ENCODE data around the gene ABCA12. TPM values are rescaled to one million over a fixed set of nuclear protein-coding genes. Genes with fewer than 3 reads are reported as not detected.

Gene ABCA12
- total and polyA plus RNA-seq, 5 donors, result not detected

GRCh38 chr2:215032153-215032552 lies 106.3 kb downstream of the ABCA12 start:
- intact Hi-C loops (cut with DNase I), result no loop called here
- 58% methylated on average over 2 of the region's 2 CpGs for WGBS
- no peaks in the 10 kb centered on the region for H3K27me3 ChIP-seq (ENCODE audit: control insufficient read depth, insufficient read depth)
- no peak for DNase-seq
- no peaks in the 10 kb centered on the region for H3K4me1 ChIP-seq (ENCODE audit: control insufficient read depth, insufficient read depth, low read length)
- H3K27ac ChIP-seq (ENCODE audit: low read length), result no peak overlapping the region
- ATAC-seq, result no peak
- no peak overlapping the region for H3K4me3 ChIP-seq (ENCODE audit: low read length)
- H3K9me3 ChIP-seq (ENCODE audit: control insufficient read depth, low read length), result no peaks in the 10 kb centered on the region

- intact Hi-C loops (cut with DNase I), result no loop called here
- H3K9me3 ChIP-seq (ENCODE audit: control insufficient read depth, low read length), result no peaks in the 10 kb centered on the region
- DNase-seq (no peak), ATAC-seq (no peak)
- H3K27ac ChIP-seq (ENCODE audit: low read length), result no peak overlapping the region
- H3K4me3 ChIP-seq (ENCODE audit: low read length), result no peak overlapping the region
- no peaks in the 10 kb centered on the region for H3K27me3 ChIP-seq (ENCODE audit: control insufficient read depth, insufficient read depth)
- H3K4me1 ChIP-seq (ENCODE audit: control insufficient read depth, insufficient read depth, low read length), result no peaks in the 10 kb centered on the region
- 63% methylated on average over 2 of the region's 2 CpGs for WGBS
Observed at GRCh38 chr2:215031321-215031720, 107.1 kb downstream of the ABCA12 start.

- intact Hi-C loops (cut with DNase I), result no loop called here
- Histone ChIP-seq H3K4me3 (ENCODE audit: low read length) (no peak overlapping the region), H3K9me3 (ENCODE audit: control insufficient read depth, low read length) (no peaks in the 10 kb centered on the region), H3K27ac (ENCODE audit: low read length) (no peak overlapping the region), H3K27me3 (ENCODE audit: control insufficient read depth, insufficient read depth) (no peaks in the 10 kb centered on the region), H3K4me1 (ENCODE audit: control insufficient read depth, insufficient read depth, low read length) (no peaks in the 10 kb centered on the region)
- ATAC-seq, result no peak
- DNase-seq, result no peak
- WGBS, result 59% methylated on average over 5 of the region's 5 CpGs
Observed at GRCh38 chr2:215029936-215030335, 108.5 kb downstream of the ABCA12 start.

GRCh38 chr2:215028231-215028630 lies 110.2 kb downstream of the ABCA12 start:
- DNase-seq, result no peak
- Histone ChIP-seq H3K9me3 (ENCODE audit: control insufficient read depth, low read length) (no peaks in the 10 kb centered on the region), H3K4me1 (ENCODE audit: control insufficient read depth, insufficient read depth, low read length) (no peaks in the 10 kb centered on the region), H3K27ac (ENCODE audit: low read length) (no peak overlapping the region), H3K4me3 (ENCODE audit: low read length) (no peak overlapping the region), H3K27me3 (ENCODE audit: control insufficient read depth, insufficient read depth) (no peaks in the 10 kb centered on the region)
- intact Hi-C loops (cut with DNase I), result no loop called here
- WGBS, result 71% methylated on average over 1 of the region's 1 CpG
- no peak for ATAC-seq

GRCh38 chr2:215027779-215028178 lies 110.6 kb downstream of the ABCA12 start:
- Histone ChIP-seq H3K9me3 (ENCODE audit: control insufficient read depth, low read length) (no peaks in the 10 kb centered on the region), H3K27ac (ENCODE audit: low read length) (no peak overlapping the region), H3K4me3 (ENCODE audit: low read length) (no peak overlapping the region), H3K27me3 (ENCODE audit: control insufficient read depth, insufficient read depth) (no peaks in the 10 kb centered on the region), H3K4me1 (ENCODE audit: control insufficient read depth, insufficient read depth, low read length) (no peaks in the 10 kb centered on the region)
- 47% methylated on average over 2 of the region's 2 CpGs for WGBS
- no peak for DNase-seq
- intact Hi-C loops (cut with DNase I), result no loop called here
- ATAC-seq, result no peak

GRCh38 chr2:215022910-215023309 lies 115.5 kb downstream of the ABCA12 start:
- no peak overlapping the region for H3K27ac ChIP-seq (ENCODE audit: low read length)
- DNase-seq, result no peak
- H3K4me1 ChIP-seq (ENCODE audit: control insufficient read depth, insufficient read depth, low read length), result no peaks in the 10 kb centered on the region
- WGBS, result 54% methylated on average over 2 of the region's 2 CpGs
- no peaks in the 10 kb centered on the region for H3K27me3 ChIP-seq (ENCODE audit: control insufficient read depth, insufficient read depth)
- intact Hi-C loops (cut with DNase I), result no loop called here
- no peak for ATAC-seq
- H3K4me3 ChIP-seq (ENCODE audit: low read length), result no peak overlapping the region
- no peaks in the 10 kb centered on the region for H3K9me3 ChIP-seq (ENCODE audit: control insufficient read depth, low read length)

- WGBS, result 8% methylated on average over 3 of the region's 3 CpGs
- DNase-seq (no peak), ATAC-seq (peak in 1 of 2 donors; percentile 60)
- Histone ChIP-seq H3K4me1 (ENCODE audit: control insufficient read depth, insufficient read depth, low read length) (no peaks in the 10 kb centered on the region), H3K27ac (ENCODE audit: low read length) (no peak overlapping the region), H3K27me3 (ENCODE audit: control insufficient read depth, insufficient read depth) (no peaks in the 10 kb centered on the region), H3K4me3 (ENCODE audit: low read length) (no peak overlapping the region), H3K9me3 (ENCODE audit: control insufficient read depth, low read length) (no peaks in the 10 kb centered on the region)
- intact Hi-C loops (cut with DNase I), result no loop called here
Observed at GRCh38 chr2:215022418-215022817, 116.0 kb downstream of the ABCA12 start.

- H3K9me3 ChIP-seq (ENCODE audit: control insufficient read depth, low read length), result no peaks in the 10 kb centered on the region
- H3K27me3 ChIP-seq (ENCODE audit: control insufficient read depth, insufficient read depth), result no peaks in the 10 kb centered on the region
- ATAC-seq (no peak), DNase-seq (no peak)
- intact Hi-C loops (cut with DNase I), result no loop called here
- H3K4me3 ChIP-seq (ENCODE audit: low read length), result no peak overlapping the region
- H3K27ac ChIP-seq (ENCODE audit: low read length), result no peak overlapping the region
- no peaks in the 10 kb centered on the region for H3K4me1 ChIP-seq (ENCODE audit: control insufficient read depth, insufficient read depth, low read length)
- WGBS, result 44% methylated on average over 2 of the region's 2 CpGs
Observed at GRCh38 chr2:215020283-215020682, 118.1 kb downstream of the ABCA12 start.

GRCh38 chr2:215019521-215020145 lies 118.8 kb downstream of the ABCA12 start:
- intact Hi-C loops (cut with DNase I), result no loop called here
- Histone ChIP-seq H3K27me3 (ENCODE audit: control insufficient read depth, insufficient read depth) (no peaks in the 10 kb centered on the region), H3K4me1 (ENCODE audit: control insufficient read depth, insufficient read depth, low read length) (no peaks in the 10 kb centered on the region), H3K27ac (ENCODE audit: low read length) (no peak overlapping the region), H3K4me3 (ENCODE audit: low read length) (no peak overlapping the region), H3K9me3 (ENCODE audit: control insufficient read depth, low read length) (no peaks in the 10 kb centered on the region)
- no peak for DNase-seq
- WGBS, result 78% methylated on average over 8 of the region's 8 CpGs
- no peak for ATAC-seq

- H3K27ac ChIP-seq (ENCODE audit: low read length), result no peak overlapping the region
- no peak for DNase-seq
- intact Hi-C loops (cut with DNase I), result no loop called here
- H3K9me3 ChIP-seq (ENCODE audit: control insufficient read depth, low read length), result no peaks in the 10 kb centered on the region
- 86% methylated on average over 3 of the region's 3 CpGs for WGBS
- no peak overlapping the region for H3K4me3 ChIP-seq (ENCODE audit: low read length)
- H3K27me3 ChIP-seq (ENCODE audit: control insufficient read depth, insufficient read depth), result no peaks in the 10 kb centered on the region
- no peak for ATAC-seq
- H3K4me1 ChIP-seq (ENCODE audit: control insufficient read depth, insufficient read depth, low read length), result no peaks in the 10 kb centered on the region
Observed at GRCh38 chr2:215019085-215019484, 119.3 kb downstream of the ABCA12 start.

GRCh38 chr2:215015421-215015820 lies 123.0 kb downstream of the ABCA12 start:
- ATAC-seq, result no peak
- Histone ChIP-seq H3K4me1 (ENCODE audit: control insufficient read depth, insufficient read depth, low read length) (no peaks in the 10 kb centered on the region), H3K27ac (ENCODE audit: low read length) (no peak overlapping the region), H3K4me3 (ENCODE audit: low read length) (no peak overlapping the region), H3K27me3 (ENCODE audit: control insufficient read depth, insufficient read depth) (no peaks in the 10 kb centered on the region), H3K9me3 (ENCODE audit: control insufficient read depth, low read length) (no peaks in the 10 kb centered on the region)
- DNase-seq, result no peak
- intact Hi-C loops (cut with DNase I), result no loop called here
- WGBS, result 90% methylated on average over 3 of the region's 3 CpGs

GRCh38 chr2:215010390-215010789 lies 128.0 kb downstream of the ABCA12 start:
- H3K4me3 ChIP-seq (ENCODE audit: low read length), result no peak overlapping the region
- intact Hi-C loops (cut with DNase I), result no loop called here
- no peaks in the 10 kb centered on the region for H3K9me3 ChIP-seq (ENCODE audit: control insufficient read depth, low read length)
- WGBS, result 57% methylated on average over 2 of the region's 2 CpGs
- no peaks in the 10 kb centered on the region for H3K4me1 ChIP-seq (ENCODE audit: control insufficient read depth, insufficient read depth, low read length)
- H3K27me3 ChIP-seq (ENCODE audit: control insufficient read depth, insufficient read depth), result no peaks in the 10 kb centered on the region
- DNase-seq (no peak), ATAC-seq (no peak)
- H3K27ac ChIP-seq (ENCODE audit: low read length), result no peak overlapping the region

All from right cardiac atrium (tissue), 5 donors.